NCI-H1436 treated with DMSO at 0.1 percent for 48 hours (cell line): Measurements from ENCODE around the gene COL27A1.

Source experiments
- DNase-seq: peaks from one replicate; lab custom pipeline; 2025; lab: John Stamatoyannopoulos, UW

The COL27A1 gene

DNA sequence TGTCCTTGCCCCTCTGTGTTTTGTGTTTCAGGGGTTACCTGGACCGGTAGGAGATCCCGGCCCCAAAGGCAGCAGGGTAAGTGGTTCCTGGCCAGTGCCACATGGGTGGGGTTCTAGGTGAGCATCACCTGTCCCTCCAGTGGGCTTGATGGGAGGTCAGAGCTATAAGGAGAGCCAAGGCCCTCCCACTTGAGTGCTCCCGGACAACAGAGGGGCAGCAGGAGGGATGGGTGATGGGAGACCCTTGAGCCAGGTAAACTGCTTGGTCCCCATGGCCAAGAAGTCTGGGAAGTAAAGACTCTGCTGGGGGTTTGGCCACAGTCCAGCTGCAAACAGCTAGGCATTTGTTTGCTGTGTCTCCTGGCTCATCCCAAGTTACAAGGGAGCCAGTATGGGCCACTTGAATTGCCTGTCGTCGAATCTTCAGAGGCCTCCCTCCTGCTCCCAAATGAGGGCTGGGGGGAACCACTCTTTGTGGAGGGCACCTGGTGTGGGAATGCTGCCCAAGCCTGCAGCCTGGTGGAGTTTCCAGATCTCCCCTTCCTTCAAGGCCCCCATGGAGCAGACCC is 51.0 kb downstream of the COL27A1 start:
- DNase-seq, result no peak

GRCh38 chr9:114207034-114207810 is 51.9 kb downstream of the COL27A1 start:
- DNase-seq, result no peak

- no peak for DNase-seq
Measured at GRCh38 chr9:114207845-114208244, 52.5 kb downstream of the COL27A1 start.

DNA sequence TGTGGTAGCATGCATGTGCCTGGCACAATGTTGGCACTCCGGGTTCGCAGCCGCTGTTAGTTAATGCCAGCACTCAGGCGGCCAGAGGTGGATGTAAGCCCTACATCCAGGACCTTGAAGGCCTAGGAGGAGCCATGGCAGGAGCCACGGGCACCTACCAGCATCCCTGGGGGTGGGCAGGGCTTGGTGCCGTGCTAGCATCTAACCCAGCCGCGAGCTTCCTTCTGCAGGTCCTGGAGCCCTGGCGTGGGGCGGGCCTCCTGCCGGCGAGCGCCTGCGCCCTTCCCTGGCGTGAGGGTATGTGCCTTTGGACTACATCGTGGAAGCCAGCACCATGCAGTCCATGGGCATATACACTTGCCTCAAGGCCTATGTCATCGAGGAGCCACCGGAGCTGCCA is 53.8 kb downstream of the COL27A1 start:
- DNase-seq, result no peak

DNA sequence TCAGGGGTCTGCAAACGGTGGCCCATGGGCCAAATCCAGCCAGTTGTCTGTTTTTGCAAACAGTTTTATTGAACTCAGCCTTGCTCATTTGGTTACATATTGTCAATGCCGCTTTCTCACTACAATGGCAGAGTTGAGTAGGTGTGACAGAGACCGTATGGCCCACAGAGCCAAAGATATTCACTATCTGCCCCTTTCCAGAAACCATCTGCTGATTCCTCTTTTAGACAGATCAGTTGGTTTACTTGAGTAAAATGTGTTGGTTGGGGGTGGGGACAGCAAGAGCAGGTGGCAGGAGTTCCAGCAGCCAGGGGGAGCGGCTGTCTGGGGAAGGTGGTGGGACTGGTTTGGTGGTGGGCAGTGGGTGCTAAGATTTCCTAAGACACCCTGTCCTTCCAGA is 54.8 kb downstream of the COL27A1 start:
- no peak for DNase-seq

DNA sequence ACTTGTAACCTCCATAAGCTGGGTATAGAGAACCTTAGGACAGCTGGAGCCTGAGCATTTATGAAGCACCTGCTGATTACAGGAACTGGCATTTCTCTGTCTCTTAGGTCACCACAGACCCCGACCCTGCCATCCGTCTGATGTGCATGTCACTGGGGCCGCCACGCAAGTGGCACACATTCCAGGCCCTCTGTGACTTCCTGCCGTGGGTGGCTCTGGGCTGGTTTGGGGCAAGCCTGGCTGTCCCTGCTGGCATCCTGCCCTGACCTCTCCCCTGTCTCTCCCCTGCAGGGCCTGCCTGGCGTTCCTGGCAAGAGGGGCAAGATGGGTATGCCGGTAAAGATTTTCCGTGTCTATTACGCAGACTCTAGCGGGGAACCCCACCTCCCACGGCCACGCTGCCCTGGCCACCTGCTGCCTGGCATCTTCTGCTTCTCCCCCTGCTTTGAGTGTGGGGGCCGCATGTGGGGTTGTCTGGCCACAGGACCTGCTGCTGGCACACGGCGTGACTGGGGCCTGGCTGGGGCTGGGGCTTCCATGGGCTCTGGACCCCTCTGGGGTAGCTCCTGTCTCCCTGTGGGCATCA is 55.4 kb downstream of the COL27A1 start:
- DNase-seq, result no peak

DNA sequence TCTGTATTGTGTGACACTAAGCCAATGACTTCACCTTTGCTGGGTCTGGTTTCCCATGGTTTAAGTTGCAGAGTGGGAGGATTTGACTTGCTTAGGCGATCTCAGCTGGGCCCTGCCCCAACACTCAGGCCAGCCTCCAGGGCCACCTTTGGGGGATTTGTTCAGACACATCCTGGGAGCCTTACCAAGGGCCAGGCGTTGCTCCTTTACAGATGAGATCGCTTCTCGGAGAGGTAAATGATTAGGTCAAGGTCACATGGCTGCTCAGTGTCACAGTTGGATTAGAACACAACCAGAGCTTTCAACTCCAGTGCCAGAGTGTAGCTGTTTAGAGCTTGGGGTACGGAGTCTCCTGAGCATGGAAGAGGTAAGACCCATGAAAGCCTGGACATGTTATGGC is 57.5 kb downstream of the COL27A1 start:
- no peak for DNase-seq

DNA sequence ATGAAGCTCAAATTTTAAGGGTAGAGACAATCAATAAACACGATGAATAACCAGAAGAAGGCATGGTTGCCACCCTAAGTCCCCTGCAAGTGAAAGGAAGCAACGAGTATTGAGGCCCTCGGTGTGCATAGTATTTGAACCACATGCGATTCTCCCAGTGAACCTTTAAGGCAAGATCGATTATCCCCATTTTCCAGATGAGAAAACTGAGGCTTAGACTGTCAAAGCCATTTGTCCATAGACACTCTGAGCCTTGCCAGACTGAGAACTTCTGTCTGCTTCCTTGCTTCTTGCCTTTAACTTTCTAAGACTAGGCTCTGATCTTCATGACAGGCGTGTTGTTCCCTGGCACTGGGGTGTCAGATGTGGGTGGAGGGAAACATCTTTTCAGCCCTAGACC is 58.2 kb downstream of the COL27A1 start:
- DNase-seq, result no peak

DNA sequence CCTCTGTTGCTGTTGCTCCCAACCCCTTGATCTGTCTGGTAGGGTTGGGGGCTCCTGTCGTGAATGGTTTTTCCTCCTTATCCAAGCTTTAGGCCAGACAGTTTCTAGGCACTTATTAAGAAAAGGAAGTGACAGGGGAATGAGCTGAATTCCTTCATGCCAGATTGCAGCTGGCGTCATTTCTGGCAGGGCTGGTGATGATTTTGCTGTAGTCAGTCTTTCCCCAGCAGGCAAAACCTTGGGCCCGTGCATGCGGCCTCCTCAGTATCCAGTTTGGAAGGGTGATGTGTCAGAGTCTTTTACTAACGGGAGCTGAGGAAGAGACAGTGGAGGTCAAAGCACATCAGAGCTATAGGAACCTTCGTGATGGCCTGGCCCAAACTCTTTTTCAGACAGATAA is 58.8 kb downstream of the COL27A1 start:
- no peak for DNase-seq

- no peak for DNase-seq
Measured at GRCh38 chr9:114214686-114215414, 59.5 kb downstream of the COL27A1 start.

DNA sequence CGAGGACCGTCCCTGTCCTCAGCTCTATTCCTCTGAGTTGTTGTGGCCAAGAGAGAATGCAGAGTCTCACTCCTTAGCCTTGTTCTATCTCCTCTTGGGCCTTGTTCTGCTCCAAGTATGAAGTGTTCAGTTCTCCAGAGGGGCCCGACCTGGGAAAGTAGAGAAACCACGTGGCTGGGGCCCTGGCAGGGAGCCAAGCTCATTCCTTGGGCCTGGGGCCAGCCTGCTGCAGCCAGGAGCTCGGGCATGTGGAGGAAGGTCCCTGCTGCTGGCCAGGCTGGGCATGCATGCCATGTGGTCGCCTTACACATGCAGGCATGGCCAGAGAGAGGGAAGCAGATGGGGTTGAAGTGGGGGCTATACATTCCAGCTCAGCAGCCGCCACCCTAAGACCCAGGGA is 60.7 kb downstream of the COL27A1 start:
- no peak for DNase-seq

DNA sequence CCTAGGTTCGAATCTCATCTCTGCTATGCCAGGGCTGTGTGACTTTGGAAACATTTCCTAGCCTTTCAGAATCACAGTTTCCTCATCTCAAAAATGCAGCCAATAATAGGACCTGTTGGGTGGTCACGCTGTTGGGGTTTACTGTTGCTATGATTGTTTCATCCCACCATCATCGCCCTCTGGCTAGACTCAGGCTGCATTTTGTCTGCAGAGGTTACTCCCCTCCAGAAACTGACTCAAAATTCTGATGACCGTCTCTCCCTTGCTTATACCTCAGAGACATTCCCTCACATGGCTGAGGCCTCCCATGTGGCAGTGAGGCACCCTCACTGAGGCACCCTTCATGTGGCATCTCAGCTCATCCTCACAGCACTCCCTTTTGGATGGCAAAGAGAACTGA is 61.6 kb downstream of the COL27A1 start:
- DNase-seq, result no peak

GRCh38 chr9:114218264-114219120 is 63.2 kb downstream of the COL27A1 start:
- DNase-seq, result no peak

GRCh38 chr9:114220061-114220541 is 64.8 kb downstream of the COL27A1 start:
- DNase-seq, result no peak

DNA sequence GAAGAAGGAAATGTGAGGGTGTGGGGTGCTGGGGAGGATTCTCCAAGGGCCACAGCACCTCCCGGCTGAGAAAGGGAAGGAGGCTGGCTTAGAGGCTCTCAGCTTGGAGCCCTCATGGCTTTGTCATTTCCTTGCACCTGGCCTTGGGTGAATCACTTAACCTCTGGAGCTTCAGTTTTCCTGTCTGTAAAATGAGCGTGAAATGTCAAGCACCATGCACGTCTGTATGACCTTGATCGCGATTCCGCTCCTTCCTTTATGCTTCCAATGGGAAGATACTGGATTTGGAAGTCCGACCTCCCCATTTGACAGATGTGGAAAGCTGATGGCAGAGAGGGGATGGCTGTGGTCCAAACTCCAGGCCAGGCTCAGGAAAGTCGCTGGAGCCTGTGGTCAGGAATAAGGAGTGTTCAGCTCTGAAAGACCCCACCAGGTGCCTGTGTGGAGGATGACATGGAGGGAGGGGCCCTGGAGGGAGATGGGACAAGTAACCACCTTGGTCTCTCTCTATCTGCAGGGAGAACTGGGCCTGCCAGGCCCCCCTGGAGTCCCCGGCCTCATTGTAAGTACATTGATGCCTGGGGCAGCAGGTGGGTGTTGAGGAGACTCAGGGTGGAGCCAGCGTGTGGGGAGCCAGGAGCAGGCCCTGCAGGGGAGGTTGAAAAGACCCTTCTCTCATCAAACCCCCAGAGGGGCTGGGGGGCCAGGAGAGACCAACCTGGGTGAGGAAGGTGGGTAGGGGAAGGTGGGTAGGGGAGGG is 66.5 kb downstream of the COL27A1 start:
- no peak for DNase-seq

GRCh38 chr9:114223564-114224246 is 68.4 kb downstream of the COL27A1 start:
- DNase-seq, result no peak

- DNase-seq, result no peak
Measured at GRCh38 chr9:114224247-114224610, 68.9 kb downstream of the COL27A1 start.

DNA sequence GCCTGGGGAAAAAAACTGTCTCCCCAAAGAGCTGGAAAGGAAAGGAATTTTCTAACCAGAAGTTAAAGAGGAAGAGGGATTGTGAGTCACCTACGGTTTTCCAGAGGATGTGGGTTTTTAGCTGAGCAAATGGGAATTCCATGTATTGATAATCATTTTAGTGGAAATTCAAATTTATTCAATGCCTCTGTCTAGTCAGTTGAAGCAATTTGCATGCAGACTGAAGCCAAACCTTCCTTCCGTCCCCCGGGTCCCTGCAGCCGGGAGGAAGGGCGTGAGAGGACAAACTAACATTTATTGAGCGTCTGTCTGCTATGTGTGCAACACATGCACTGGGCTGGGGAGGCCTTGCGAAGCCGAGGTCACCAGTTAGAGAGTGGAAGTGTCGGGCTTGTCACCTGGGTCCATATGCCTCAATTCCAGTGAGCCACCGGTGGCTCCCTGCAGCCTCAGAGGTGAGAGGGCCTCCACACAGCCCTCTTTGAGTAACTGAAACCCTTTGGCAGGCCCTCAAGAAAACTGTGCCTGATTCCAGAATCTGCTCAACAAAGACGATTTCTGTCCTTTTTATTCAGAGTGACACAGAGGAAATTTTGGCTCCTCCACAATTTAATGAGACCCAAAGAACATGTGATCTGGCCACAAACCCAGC is 70.3 kb downstream of the COL27A1 start:
- no peak for DNase-seq

DNA sequence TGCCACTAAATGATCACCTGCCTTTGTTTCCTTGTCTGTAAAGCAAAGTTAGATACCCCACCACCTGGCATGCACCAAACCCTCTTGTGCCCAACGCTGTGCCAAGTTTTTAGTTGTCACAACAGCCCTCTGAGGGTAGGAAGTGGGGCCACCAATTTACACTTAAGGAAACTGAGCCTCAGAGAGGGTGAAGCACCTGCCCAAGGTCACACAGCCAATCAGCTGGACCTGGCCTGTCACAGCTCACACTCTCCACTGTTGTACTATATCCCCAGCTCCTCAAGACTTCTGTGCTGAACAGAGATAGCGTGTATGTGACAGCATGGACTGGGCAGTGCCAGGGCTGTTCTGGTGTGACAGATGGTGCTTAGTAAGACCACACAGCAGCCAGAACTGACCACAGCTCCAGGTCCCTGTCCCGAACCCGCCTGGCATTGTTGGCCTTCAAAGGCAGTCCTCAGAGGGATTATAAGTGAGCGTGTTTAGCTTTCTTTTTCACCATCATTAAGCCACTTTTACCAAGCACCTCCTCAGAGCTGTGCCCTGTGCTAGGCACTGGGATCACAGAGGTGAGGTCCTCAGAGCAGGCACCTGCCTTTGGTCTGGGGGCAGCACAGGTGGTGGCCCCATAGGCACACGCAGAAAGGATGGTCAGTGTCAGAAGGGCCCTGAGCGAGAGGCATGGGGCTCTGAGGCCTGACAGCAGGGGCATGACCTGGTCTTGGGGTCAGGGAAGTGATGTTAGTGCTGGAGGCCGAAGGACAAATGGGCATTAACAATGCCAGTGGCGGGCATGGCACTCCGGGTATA is 71.1 kb downstream of the COL27A1 start:
- DNase-seq, result no peak
